H1 (cell line): ENCODE measurements around the gene CYB561D2. TPM values are rescaled to one million over a fixed set of nuclear protein-coding genes. Genes with fewer than 3 reads are reported as not detected.
A peak's percentile ranks its signal among the peaks of the same experiment; 100 is the strongest.

Experiments
- CTCF ChIA-PET: fragments of 300-600 bp; sonication (Branson Sonifier 250); formaldehyde crosslinking; loops from one replicate; lab custom pipeline; 2021; ENCODE audit not compliant: partially characterized antibody; lab: Charles Lee
- POLR2A ChIA-PET: fragments of 300-600 bp; sonication (Branson Sonifier 250); formaldehyde crosslinking; loops from one replicate; lab custom pipeline; 2021; ENCODE audit warnings: inconsistent platforms; ENCODE audit not compliant: partially characterized antibody; lab: Charles Lee
- DNase-seq, 2 experiments: peaks; one replicate each; pipeline versions ENCODE4 v3.0.0 to v3.0.0-alpha.2; 2010 to 2022; ENCODE audit warnings: low spot score in 2 of 2, low read depth in 1 of 2, mixed read lengths in 1 of 2
- FAIRE-seq: peaks from 2 replicates; lab custom pipeline; 2011; peaks lifted over from hg19 to GRCh38; lab: Jason Lieb, UNC
- H2AFZ ChIP-seq: 2 replicates; pipeline ENCODE4 v1.8.1; 2012; ENCODE audit warnings: low read length, inconsistent platforms
- H2AK5ac ChIP-seq: 2 replicates; pipeline ENCODE4 v1.6.1; 2013; ENCODE audit warnings: low read depth, low read length
- H2BK120ac ChIP-seq: replicated peaks from 2 replicates; pipeline ENCODE3; 2013; ENCODE audit warnings: low read depth, low read length, inconsistent platforms
- H2BK12ac ChIP-seq: 2 replicates; pipeline ENCODE4 v1.6.1; 2013; ENCODE audit warnings: low read depth, low read length
- H2BK15ac ChIP-seq: 2 replicates; pipeline ENCODE4 v1.6.1; 2013; ENCODE audit warnings: low read length
- H2BK20ac ChIP-seq: 2 replicates; pipeline ENCODE4 v1.6.1; 2013; ENCODE audit warnings: low read length
- H2BK5ac ChIP-seq: 2 replicates; pipeline ENCODE4 v1.6.1; 2013; ENCODE audit warnings: low read depth, low read length
- H3K14ac ChIP-seq: 2 replicates; pipeline ENCODE4 v1.6.1; 2013; ENCODE audit warnings: inconsistent platforms; ENCODE audit not compliant: insufficient read length
- H3K18ac ChIP-seq: 2 replicates; pipeline ENCODE4 v1.6.1; 2013; ENCODE audit warnings: low read length; ENCODE audit errors: extremely low read depth
- H3K23ac ChIP-seq: 2 replicates; pipeline ENCODE4 v1.6.1; 2013; ENCODE audit warnings: inconsistent platforms; ENCODE audit not compliant: insufficient read length
- H3K23me2 ChIP-seq: 2 replicates; pipeline ENCODE4 v1.6.1; 2013; ENCODE audit warnings: low read depth, low read length
- H3K27ac ChIP-seq: 2 replicates; pipeline ENCODE4 v1.6.1; 2011; ENCODE audit warnings: low read depth, low read length, inconsistent platforms
- H3K27me3 ChIP-seq, 4 experiments: replicated peaks in 1 of 4; 1 replicate in 1 of 4; 2 replicates in 3 of 4; pipeline versions ENCODE4 v1.6.1 to v1.8.1; 2011 to 2013; ENCODE audit warnings: low read length in 3 of 4, mild to moderate bottlenecking in 3 of 4, inconsistent platforms in 2 of 4, mixed read lengths in 2 of 4, moderate library complexity in 1 of 4; ENCODE audit not compliant: control insufficient read depth in 3 of 4, insufficient read depth in 3 of 4; ENCODE audit errors: extremely low read depth in 1 of 4
- H3K36me3 ChIP-seq, 4 experiments: 2 replicates each; pipeline versions ENCODE4 v1.6.1 to v1.8.1; 2011 to 2013; ENCODE audit warnings: mild to moderate bottlenecking in 4 of 4, low read length in 3 of 4, moderate library complexity in 2 of 4, control low read depth in 1 of 4, inconsistent platforms in 1 of 4; ENCODE audit not compliant: insufficient read depth in 4 of 4, control insufficient read depth in 2 of 4
- H3K4ac ChIP-seq: replicated peaks from 2 replicates; pipeline ENCODE3; 2013; ENCODE audit warnings: low read length, low read depth, mixed read lengths, inconsistent platforms; ENCODE audit not compliant: insufficient read length
- H3K4me1 ChIP-seq, 4 experiments: replicated peaks in 1 of 4; 1 replicate in 1 of 4; 2 replicates in 3 of 4; pipeline versions ENCODE4 v1.6.1 to v1.8.1; 2011 to 2013; ENCODE audit warnings: low read length in 3 of 4, inconsistent platforms in 2 of 4, mixed read lengths in 1 of 4; ENCODE audit not compliant: insufficient read depth in 4 of 4, control insufficient read depth in 3 of 4
- H3K4me2 ChIP-seq, 2 experiments: 2 replicates each; pipeline versions ENCODE4 v1.6.1 to v1.8.1; 2011 to 2013; ENCODE audit warnings: low read depth in 2 of 2, low read length in 2 of 2, control low read depth in 1 of 2, inconsistent platforms in 1 of 2, mild to moderate bottlenecking in 1 of 2; ENCODE audit not compliant: insufficient read depth in 1 of 2
- H3K4me3 ChIP-seq, 4 experiments: fragments of 200-600, 300-600 bp in 1 of 4; sonication (generic), shearing (Covaris generic), sonication (Bioruptor Twin) in 1 of 4; 2 replicates each; pipeline versions ENCODE4 v1.5.1 to v1.8.1; 2011 to 2016; ENCODE audit warnings: low read length in 4 of 4, low read depth in 3 of 4, control low read depth in 2 of 4, inconsistent platforms in 2 of 4, mild to moderate bottlenecking in 2 of 4, mixed read lengths in 1 of 4, moderate library complexity in 1 of 4; ENCODE audit not compliant: insufficient read depth in 2 of 4; ENCODE audit errors: extremely low read depth in 1 of 4
- H3K56ac ChIP-seq: replicated peaks from 2 replicates; pipeline ENCODE3; 2013; ENCODE audit warnings: low read depth, mild to moderate bottlenecking, mixed read lengths, low read length, inconsistent platforms; ENCODE audit not compliant: insufficient read length
- H3K79me1 ChIP-seq: 2 replicates; pipeline ENCODE4 v1.6.1; 2013; ENCODE audit warnings: low read depth, low read length, control low read depth
- H3K79me2 ChIP-seq, 2 experiments: 2 replicates each; pipeline versions ENCODE4 v1.6.1 to v1.8.1; 2012 to 2013; ENCODE audit warnings: low read length in 2 of 2, mild to moderate bottlenecking in 2 of 2, inconsistent platforms in 1 of 2; ENCODE audit not compliant: insufficient read depth in 2 of 2, control insufficient read depth in 1 of 2
- H3K9ac ChIP-seq, 4 experiments: replicated peaks in 1 of 4; 1 replicate in 1 of 4; 2 replicates in 3 of 4; pipeline versions ENCODE4 v1.6.1 to v1.8.1; 2011 to 2013; ENCODE audit warnings: low read depth in 3 of 4, low read length in 3 of 4, control low read depth in 2 of 4, mild to moderate bottlenecking in 2 of 4, moderate library complexity in 2 of 4, inconsistent platforms in 1 of 4; ENCODE audit errors: extremely low read depth in 1 of 4
- H3K9me3 ChIP-seq, 2 experiments: 2 replicates each; pipeline versions ENCODE4 v1.6.1 to v1.8.1; 2012 to 2013; ENCODE audit warnings: mild to moderate bottlenecking in 2 of 2, moderate library complexity in 2 of 2, control low read depth in 1 of 2, inconsistent platforms in 1 of 2, low read depth in 1 of 2, low read length in 1 of 2, mixed read lengths in 1 of 2; ENCODE audit not compliant: insufficient read depth in 2 of 2
- H4K20me1 ChIP-seq, 2 experiments: replicated peaks in 1 of 2; 2 replicates each; pipeline versions ENCODE3 to v1.8.1; 2011 to 2013; ENCODE audit warnings: inconsistent platforms in 2 of 2, low read length in 2 of 2, mild to moderate bottlenecking in 1 of 2; ENCODE audit not compliant: insufficient read depth in 2 of 2, control insufficient read depth in 1 of 2
- H4K5ac ChIP-seq: 2 replicates; pipeline ENCODE4 v1.6.1; 2013; ENCODE audit warnings: low read length, low read depth, mixed read lengths, inconsistent platforms; ENCODE audit not compliant: insufficient read length
- H4K8ac ChIP-seq: 2 replicates; pipeline ENCODE4 v1.8.0; 2013; ENCODE audit warnings: mild to moderate bottlenecking, moderate library complexity, low read length, inconsistent platforms; ENCODE audit not compliant: insufficient read depth; ENCODE audit errors: extremely low read depth
- H4K91ac ChIP-seq: replicated peaks from 2 replicates; pipeline ENCODE3; 2013; ENCODE audit warnings: low read length, mixed read lengths, inconsistent platforms; ENCODE audit not compliant: insufficient read length
- BRCA1 ChIP-seq: IDR thresholded peaks from 2 replicates; pipeline ENCODE4 v1.6.1; 2012; ENCODE audit warnings: low read depth, low read length, improper control_type of control experiment
- CHD1 ChIP-seq: IDR thresholded peaks from 2 replicates; pipeline ENCODE4 v1.6.1; 2012; ENCODE audit warnings: low read depth, low read length, improper control_type of control experiment
- CTCF ChIP-seq, 3 experiments: IDR thresholded peaks; 1 replicate in 2 of 3; 2 replicates in 1 of 3; pipeline versions ENCODE4 v1.5.1 to v1.6.1; 2011; ENCODE audit warnings: low read length in 3 of 3, mild to moderate bottlenecking in 3 of 3, inconsistent platforms in 2 of 3, low read depth in 1 of 3, moderate library complexity in 1 of 3; ENCODE audit not compliant: insufficient read depth in 1 of 3; ENCODE audit errors: control extremely low read depth in 1 of 3
- GABPA ChIP-seq: IDR thresholded peaks from 2 replicates; pipeline ENCODE4 v1.6.1; 2011; ENCODE audit warnings: mild to moderate bottlenecking, low read length, moderate library complexity, borderline replicate concordance; ENCODE audit not compliant: insufficient read depth
- HDAC2 ChIP-seq, 2 experiments: fragments of 300-600 bp in 1 of 2; sonication (generic) in 1 of 2; IDR thresholded peaks; 2 replicates each; pipeline ENCODE4 v1.6.1; 2011 to 2012; ENCODE audit warnings: low read depth in 2 of 2, low read length in 2 of 2, mild to moderate bottlenecking in 2 of 2, moderate library complexity in 2 of 2, borderline replicate concordance in 1 of 2, inconsistent platforms in 1 of 2
- RAD21 ChIP-seq, 2 experiments: IDR thresholded peaks in 1 of 2; conservative IDR thresholded peaks in 1 of 2; 2 replicates each; pipeline ENCODE4 v1.6.1; 2011; ENCODE audit warnings: low read depth in 2 of 2, low read length in 2 of 2, improper control_type of control experiment in 1 of 2, inconsistent platforms in 1 of 2, mild to moderate bottlenecking in 1 of 2, moderate library complexity in 1 of 2
- SIX5 ChIP-seq: IDR thresholded peaks from 2 replicates; pipeline ENCODE4 v1.6.1; 2011; ENCODE audit warnings: mild to moderate bottlenecking, low read depth, low read length
- TCF12 ChIP-seq: IDR thresholded peaks from 2 replicates; pipeline ENCODE4 v1.6.1; 2011; ENCODE audit warnings: low read depth, mild to moderate bottlenecking, low read length
- ZNF274 ChIP-seq: IDR thresholded peaks from 2 replicates; pipeline ENCODE4 v1.7.0; 2012; ENCODE audit warnings: low read length, borderline replicate concordance; ENCODE audit errors: extremely low read depth
- WGBS, 2 experiments: shearing (Covaris generic) in 1 of 2; methylation state at CpG; one replicate each; pipeline versions ENCODE4 v1.1.6 to v1.1.7; 2013 to 2015; ENCODE audit warnings: low lambda C conversion rate in 2 of 2, mixed read lengths in 2 of 2, inconsistent platforms in 1 of 2, low coverage in 1 of 2, missing lambda C conversion rate in 1 of 2; ENCODE audit not compliant: insufficient replicate concordance in 2 of 2, insufficient coverage in 1 of 2, insufficient read length in 1 of 2; ENCODE audit errors: extremely low coverage in 1 of 2, missing lambda C conversion rate in 1 of 2; 5-methylcytosine and 5-hydroxymethylcytosine counted together
- polyA plus RNA-seq, 7 experiments: library from polyadenylated mRNA; depleted of rRNA in 3 of 7; stranded (reverse) in 5 of 7; unstranded in 2 of 7; fragments of >200 nt in 5 of 7; fragments of 200-250 nt in 2 of 7; gene quantifications; 1 replicate in 5 of 7; 2 replicates in 1 of 7; 4 replicates in 1 of 7; pipeline versions ENCODE4 v1.2.1 to v1.2.3, GENCODE V29; 2011 to 2013; ENCODE audit warnings: missing spikeins in 2 of 7, mixed read lengths in 2 of 7
- total RNA-seq: library from RNA; stranded (reverse); fragmentation: NEBNext Ultra II Directional; extraction: Animal tissue kit (Norgen Biotek cat#: 25700); gene quantifications from 2 replicates; pipeline ENCODE4 v1.2.1, GENCODE V29; 2021

The CYB561D2 gene
- total and polyA plus RNA-seq, 2 of the 8 experiments (the other 6 are each of a cell fraction or from before 2014, with no cell fraction given) = 9.8 to 34.0 TPM

DNA sequence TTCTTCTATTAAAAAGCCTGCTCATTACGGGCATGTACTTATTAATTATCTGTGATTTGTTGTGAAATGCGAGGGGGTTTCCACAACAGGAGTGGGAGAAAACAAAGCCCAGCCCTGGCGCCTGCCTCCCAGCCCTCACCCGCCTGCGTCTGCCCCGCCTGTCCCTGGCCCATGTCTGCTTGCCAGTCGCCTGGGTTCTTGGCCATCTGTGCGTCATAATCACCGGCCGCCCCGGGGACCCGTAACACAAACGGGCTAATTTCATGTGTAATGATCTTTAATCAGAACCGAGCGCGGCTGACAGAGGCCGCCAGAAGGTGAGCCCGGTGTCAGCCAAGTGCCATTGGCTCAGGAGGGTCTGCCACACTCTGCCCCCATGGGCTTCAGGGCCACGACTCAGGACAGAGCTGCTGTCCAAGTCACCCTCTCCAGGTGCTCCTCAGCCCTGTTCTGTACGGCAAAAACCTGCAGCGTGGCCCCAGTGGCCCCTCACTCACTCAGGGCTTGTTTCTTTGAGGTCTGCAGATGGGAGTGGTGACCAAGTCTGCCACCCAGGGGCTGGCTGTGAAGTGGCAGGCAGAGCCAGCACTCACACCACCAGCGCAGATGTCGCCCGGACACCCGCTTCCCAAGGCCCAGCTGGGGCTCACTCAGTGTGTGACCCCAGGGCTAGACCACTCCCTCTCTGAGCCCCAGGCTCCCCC lies 37.5 kb downstream of the CYB561D2 start:
- Histone ChIP-seq H3K36me3 (no peaks in the 10 kb centered on the region), H3K27me3 (peaks cover 0 to 3% (median 0%) of the 10 kb centered on the region in 4 experiments; a peak in 1 of 7 replicates), H3K79me2 (no peaks in the 10 kb centered on the region), H3K4me2 (no peak overlapping the region), H3K79me1 (no peaks in the 10 kb centered on the region), H2BK15ac (no peak overlapping the region), H4K8ac (peak overlapping the region; percentile 6; the same call in 1 of the 2 replicates), H3K9me3 (no peaks in the 10 kb centered on the region), H3K56ac (no peak overlapping the region), H3K23me2 (no peaks in the 10 kb centered on the region), H3K18ac (no peak overlapping the region), H3K4ac (no peak overlapping the region), H2BK120ac (no peak overlapping the region), H3K23ac (no peak overlapping the region), H4K91ac (no peak overlapping the region), H4K20me1 (peaks cover 0 to 3% of the 10 kb centered on the region in 2 experiments), H2BK20ac (no peak overlapping the region), H2AFZ (no peak overlapping the region), H2BK12ac (no peak overlapping the region), H3K4me3 (no peak overlapping the region), H4K5ac (no peak overlapping the region), H3K14ac (no peak overlapping the region), H2AK5ac (no peak overlapping the region), H3K27ac (no peak overlapping the region), H3K4me1 (peaks cover 0 to 2% (median under 1%) of the 10 kb centered on the region in 4 experiments; a peak in 3 of 7 replicates), H2BK5ac (no peak overlapping the region), H3K9ac (no peak overlapping the region)
- DNase-seq (peak in 1 of 2 experiments; percentile 67), FAIRE-seq (no peak)
- CTCF ChIA-PET = interaction anchor here (0.7 to 9.3 kb wide), 15 partner anchors 9 to 183 kb away, joined by 3 to 136 read pairs (median 3); partner anchors contain the start of genes CYB561D2, NPRL2 and ZMYND10
- 90% methylated on average over 25 of the region's 25 CpGs; no CpG with 5 or more reads in 1 of the 2 experiments for WGBS, 2 experiments
- POLR2A ChIA-PET = no interaction called here
- TF ChIP-seq CTCF (IDR thresholded peaks at IDR 0.05; ENCODE audit: control extremely low read depth in 1 of 3, insufficient read depth in 1 of 3, low read depth in 1 of 3, low read length in 3 of 3) = peak in 2 of 3 experiments; percentile 72 to 77; a peak in 3 of 4 replicates
- no peak for TF ChIP-seq TCF12
- TF ChIP-seq ZNF274 = no peak
- no peak for TF ChIP-seq BRCA1
- peak; percentile 65 to 70 for TF ChIP-seq RAD21 (IDR thresholded peaks at IDR 0.05 in 1 of 2, conservative IDR thresholded peaks at IDR 0.05 in 1 of 2; ENCODE audit: low read depth in 2 of 2, low read length in 2 of 2)
- no peak for TF ChIP-seq HDAC2 (IDR thresholded peaks at IDR 0.05; ENCODE audit: borderline replicate concordance in 1 of 2, low read depth in 2 of 2, low read length in 2 of 2)
- peak; percentile 45; the same call in 1 of the 2 replicates for TF ChIP-seq GABPA
- TF ChIP-seq CHD1 = no peak
- no peak for TF ChIP-seq SIX5
